NOMO-1 treated with DMSO at 0.1 percent for 48 hours (cell line): ENCODE measurements around the gene ICE2.

Source experiments
- DNase-seq: peaks from one replicate; lab custom pipeline; 2025; ENCODE audit not compliant: unreplicated experiment; lab: John Stamatoyannopoulos, UW

ICE2 gene

GRCh38 chr15:60494108-60494507 lies 15.2 kb upstream of the ICE2 start:
- DNase-seq, result no peak

- no peak for DNase-seq
Observed at GRCh38 chr15:60493166-60493565, 14.2 kb upstream of the ICE2 start.

DNA sequence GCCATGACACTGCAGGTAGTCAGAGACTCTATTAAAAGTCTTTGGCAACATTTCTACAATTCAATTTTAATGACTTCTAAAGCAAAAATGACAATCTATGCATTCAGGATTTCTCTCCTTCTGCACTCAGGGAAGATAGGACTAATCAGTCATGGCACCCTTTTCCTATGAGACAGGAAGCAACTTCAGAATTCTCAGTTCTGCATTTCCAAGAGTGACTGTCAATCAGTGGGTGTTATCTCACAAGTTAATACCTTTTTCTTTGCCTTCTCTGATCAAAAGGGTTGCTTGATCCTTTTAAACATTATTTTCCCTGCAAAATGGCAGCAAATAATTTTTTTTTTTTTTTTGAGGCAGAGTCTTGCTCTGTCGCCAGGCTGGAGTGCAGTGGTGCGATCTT lies 7.8 kb upstream of the ICE2 start:
- no peak for DNase-seq

DNA sequence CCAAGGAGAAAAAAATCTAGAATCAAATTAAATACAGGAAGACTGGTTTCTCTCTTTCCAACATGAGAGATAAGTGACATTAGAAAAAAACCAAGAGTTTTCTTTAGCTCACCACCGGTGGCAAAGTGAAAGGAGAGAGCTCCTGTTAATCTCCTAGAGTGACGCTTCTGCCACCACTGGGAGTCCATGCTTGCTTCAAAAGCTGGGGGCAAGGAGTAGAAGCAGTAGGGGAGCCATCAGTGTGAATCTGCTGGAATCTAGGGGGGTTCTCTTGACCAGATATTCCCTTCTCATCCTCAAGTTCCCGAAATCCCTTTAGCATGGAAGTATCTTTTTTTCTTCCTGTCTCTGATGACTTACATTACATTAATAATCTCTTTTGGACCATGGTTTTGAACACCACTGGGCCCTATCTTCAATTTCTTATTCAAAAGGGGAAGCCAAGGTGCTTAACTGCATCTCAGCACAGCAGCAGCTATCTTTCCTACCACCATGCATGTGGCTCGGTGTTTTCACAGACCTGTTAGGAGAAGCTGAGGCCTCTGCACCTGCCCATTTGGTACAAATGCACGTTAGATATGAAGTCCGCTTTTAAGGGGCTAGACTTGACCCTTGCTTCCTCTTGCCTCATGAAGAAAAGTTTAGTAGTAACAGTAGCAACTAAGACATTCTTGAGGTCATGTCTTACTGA lies 6.6 kb upstream of the ICE2 start:
- DNase-seq, result no peak

GRCh38 chr15:60483042-60483441 lies 4.1 kb upstream of the ICE2 start:
- DNase-seq, result no peak

DNA sequence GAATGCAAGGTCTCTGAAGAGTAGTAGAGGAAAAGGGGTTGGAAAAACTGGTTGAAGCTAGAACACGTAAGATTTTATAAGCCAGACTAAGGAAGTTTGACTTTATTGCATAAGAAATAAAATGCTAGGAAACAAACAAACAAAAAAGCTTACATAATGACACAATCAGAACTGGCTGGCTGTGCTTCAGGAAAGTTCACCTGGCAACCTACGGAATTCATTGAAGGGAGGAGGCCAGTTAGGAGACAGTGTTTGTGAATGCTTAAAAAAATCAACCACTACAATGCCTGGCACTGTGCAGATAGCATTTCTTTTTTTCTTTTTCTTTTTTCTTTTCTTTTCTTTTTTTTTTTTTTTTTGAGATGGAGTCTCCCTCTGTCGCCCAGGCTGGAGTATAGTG lies 1.9 kb upstream of the ICE2 start:
- DNase-seq, result no peak

GRCh38 chr15:60480149-60480548 lies 1.2 kb upstream of the ICE2 start:
- DNase-seq, result no peak

DNA sequence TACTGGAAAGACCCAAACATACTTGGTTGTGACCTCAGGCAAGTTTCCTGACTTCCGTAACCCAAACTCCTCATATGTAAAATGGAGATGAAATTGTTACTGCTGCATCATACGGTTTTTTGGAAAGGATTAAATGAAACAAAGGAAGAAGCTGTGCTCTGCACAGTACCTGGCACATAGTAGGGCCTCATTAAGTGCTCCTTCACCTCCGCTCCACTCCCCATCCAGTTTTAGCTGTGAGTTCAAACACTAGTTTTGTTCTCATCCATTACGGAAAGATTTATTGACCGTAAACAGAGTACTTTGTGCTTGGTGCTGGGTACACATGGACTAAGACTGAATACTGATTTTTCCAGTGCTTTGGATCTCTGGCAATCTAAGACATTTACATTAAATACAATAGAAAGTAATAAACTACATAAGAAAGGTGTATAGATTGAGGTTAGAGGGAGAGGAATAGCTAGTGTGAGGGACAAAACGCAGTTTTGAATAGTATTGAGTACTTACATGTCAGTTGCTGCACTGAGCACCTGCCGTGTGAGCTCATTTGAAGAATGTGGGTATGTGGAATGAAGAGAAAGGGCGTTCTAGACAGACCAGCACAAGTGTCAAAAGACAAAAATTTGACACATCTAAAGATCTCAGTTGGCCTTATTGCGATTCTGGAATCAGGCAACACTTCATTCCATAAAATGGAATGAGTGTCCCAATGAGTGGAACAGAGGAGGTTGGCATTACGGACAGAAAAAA lies 594 bp upstream of the ICE2 start:
- no peak for DNase-seq

DNA sequence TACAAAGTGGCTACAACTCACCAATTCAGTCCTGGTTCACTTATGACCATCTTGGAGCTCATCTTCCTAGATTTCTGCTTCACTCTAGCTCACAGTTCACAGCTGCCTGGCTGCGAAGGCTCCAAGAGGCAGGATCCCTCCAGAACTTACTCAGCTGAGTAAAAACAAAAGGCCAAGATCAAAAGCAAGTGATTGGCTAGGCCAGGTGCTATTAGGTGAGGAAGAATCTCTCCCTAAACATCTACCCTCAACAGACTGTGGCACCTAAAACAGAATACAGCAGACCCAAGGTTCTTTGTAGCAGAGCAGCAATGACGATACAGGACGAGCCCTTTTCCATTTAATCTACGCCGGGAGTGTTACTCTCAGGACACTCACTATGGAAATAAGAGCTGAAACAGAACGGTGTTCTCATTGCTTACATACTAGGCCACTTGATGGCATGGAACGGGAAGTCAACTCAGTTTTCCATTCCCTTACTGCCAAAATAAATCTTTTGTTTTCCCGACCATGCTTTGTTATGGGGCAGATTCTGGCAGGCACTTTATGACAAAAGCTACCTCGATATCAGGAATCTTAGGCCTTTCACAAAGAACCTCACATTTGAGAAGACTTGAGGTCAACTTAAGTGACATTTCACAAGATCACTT lies 901 bp downstream of the ICE2 start:
- no peak for DNase-seq

DNA sequence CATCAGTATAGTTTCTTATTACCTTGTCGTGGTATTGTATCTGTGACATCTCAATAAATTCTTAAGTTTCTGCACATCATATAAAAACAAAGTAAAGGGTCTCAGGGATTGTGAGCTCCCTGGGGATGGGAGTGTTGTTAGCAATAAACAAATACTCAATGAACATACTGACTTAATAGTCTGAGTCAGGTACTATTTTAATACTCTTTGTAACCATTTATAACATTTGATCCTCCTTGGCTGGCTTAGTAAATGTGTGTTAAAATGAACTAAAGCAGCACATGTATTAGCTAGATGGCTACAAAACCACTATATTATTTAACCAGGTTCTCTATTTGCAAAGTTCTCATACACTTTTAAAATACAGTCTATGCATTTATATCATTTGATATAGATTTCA lies 1.8 kb downstream of the ICE2 start:
- no peak for DNase-seq

GRCh38 chr15:60476713-60477112 lies 2.2 kb downstream of the ICE2 start:
- DNase-seq, result no peak

DNA sequence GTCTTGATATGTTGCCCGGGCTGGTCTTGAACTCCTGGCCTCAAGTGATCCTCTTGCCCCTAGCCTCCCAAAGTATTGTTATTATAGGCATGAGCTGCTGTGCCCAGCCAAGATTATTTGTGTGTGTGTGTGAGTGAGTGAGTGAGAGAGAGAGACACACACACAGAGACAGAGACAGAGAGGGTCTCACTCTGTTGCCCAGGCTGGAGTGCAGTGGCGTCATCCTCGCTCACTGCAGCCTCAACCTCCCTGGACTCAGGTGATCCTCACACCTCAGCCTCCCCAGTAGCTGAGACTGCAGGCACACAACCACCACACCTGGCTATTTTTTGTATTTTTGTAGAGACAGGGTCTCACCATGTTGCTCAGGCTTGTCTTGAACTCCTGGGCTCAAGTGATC lies 5.8 kb downstream of the ICE2 start:
- DNase-seq, result no peak

GRCh38 chr15:60471314-60471713 lies 7.6 kb downstream of the ICE2 start:
- no peak for DNase-seq

DNA sequence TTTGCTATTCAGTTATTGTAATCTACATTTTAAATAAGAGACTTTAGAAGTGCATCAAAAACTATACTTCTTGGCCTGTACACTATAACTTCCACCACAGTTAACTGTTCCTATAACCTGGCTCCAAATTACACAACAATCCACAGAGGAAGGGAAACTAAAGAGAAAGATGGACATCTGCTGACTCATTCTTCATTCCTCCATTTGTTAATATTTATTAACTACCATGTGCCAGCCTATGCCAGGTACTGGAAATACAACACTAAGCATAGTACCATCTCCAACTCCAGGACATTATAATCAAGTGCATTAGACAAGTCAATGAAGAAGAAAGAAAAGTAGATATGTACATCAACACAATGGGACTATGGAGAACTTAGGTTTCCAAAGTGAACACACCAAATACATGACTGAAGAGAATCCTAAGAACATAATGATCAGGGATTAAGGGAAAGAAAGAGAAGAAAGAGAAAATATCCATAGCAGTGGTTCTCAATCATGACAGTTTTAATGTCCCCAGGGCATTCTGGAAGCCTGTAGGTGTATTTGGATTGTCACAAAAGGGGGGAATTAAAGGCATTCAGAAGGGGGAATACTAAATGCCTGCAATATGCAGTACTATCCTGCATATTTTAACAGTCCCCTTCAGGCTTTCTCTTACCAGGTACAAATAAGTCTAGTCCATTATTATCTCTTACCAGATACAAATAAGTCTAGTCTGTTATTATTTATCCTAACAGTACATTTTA lies 8.9 kb downstream of the ICE2 start:
- peak; percentile 34 for DNase-seq

GRCh38 chr15:60464836-60465630 lies 13.9 kb downstream of the ICE2 start:
- DNase-seq, result no peak

- DNase-seq, result no peak
Observed at GRCh38 chr15:60462027-60462426, 16.9 kb downstream of the ICE2 start.

GRCh38 chr15:60460931-60461330 lies 18.0 kb downstream of the ICE2 start:
- DNase-seq, result no peak

GRCh38 chr15:60458721-60459120 lies 20.2 kb downstream of the ICE2 start:
- peak; percentile 35 for DNase-seq

GRCh38 chr15:60457985-60458384 lies 21.0 kb downstream of the ICE2 start:
- no peak for DNase-seq

- no peak for DNase-seq
Observed at GRCh38 chr15:60454824-60455223, 24.1 kb downstream of the ICE2 start.
